B cell (primary cell): ENCODE data around the gene FAM83B. TPM values are rescaled to one million over a fixed set of nuclear protein-coding genes. Genes with fewer than 3 reads are reported as not detected.

Experiments used
- ATAC-seq: fragments of 200-7000 bp; cut with Tn5 transposase; one replicate; pipeline ENCODE4 v1.10.0; 2021; ENCODE audit warnings: low read depth, mild to moderate bottlenecking, moderate number of reproducible peaks, moderate library complexity
- CTCF ChIA-PET: fragments of 350-600 bp; sonication (Branson Sonifier 250); formaldehyde crosslinking; loops from one replicate; lab custom pipeline; 2021; ENCODE audit warnings: antibody characterized with exemption, inconsistent platforms; lab: Charles Lee
- POLR2A ChIA-PET: fragments of 350-600 bp; sonication (Branson Sonifier 250); formaldehyde crosslinking; loops from one replicate; lab custom pipeline; 2021; ENCODE audit warnings: antibody characterized with exemption; lab: Charles Lee
- DNase-seq: peaks from one replicate; pipeline ENCODE4 v3.0.0; 2013
- H2AFZ ChIP-seq: 2 replicates; pipeline ENCODE4 v1.6.1; 2012; ENCODE audit warnings: mild to moderate bottlenecking, low read depth, low read length; ENCODE audit not compliant: insufficient read depth, poor library complexity, severe bottlenecking
- H3K27ac ChIP-seq, 2 donors: 1 replicate in 1 of 2; 2 replicates in 1 of 2; pipeline ENCODE4 v1.5.1; 2012 to 2013; ENCODE audit warnings: low read length in 2 of 2, mild to moderate bottlenecking in 2 of 2, moderate library complexity in 1 of 2
- H3K27me3 ChIP-seq, 4 experiments: fragments of 200-600 bp in 1 of 4; sonication (generic) in 1 of 4; replicated peaks in 1 of 4; 1 replicate in 2 of 4; 2 replicates in 2 of 4; pipeline versions ENCODE4 v1.6.1 to v1.7.0; 2013 to 2016; ENCODE audit warnings: low read length in 3 of 4, mild to moderate bottlenecking in 2 of 4, mixed read lengths in 1 of 4, moderate library complexity in 1 of 4; ENCODE audit not compliant: insufficient read depth in 4 of 4, control insufficient read depth in 3 of 4; ENCODE audit errors: control extremely low read depth in 1 of 4
- H3K36me3 ChIP-seq, 2 experiments: replicated peaks in 1 of 2; 1 replicate in 1 of 2; 2 replicates in 1 of 2; pipeline versions ENCODE4 v1.6.1 to v1.7.1; 2013; ENCODE audit warnings: low read length in 1 of 2; ENCODE audit not compliant: insufficient read depth in 2 of 2, control insufficient read depth in 1 of 2; ENCODE audit errors: control extremely low read depth in 1 of 2, extremely low read depth in 1 of 2
- H3K4me1 ChIP-seq, 2 donors: fragments of 200-600 bp in 1 of 2; sonication (generic) in 1 of 2; 1 replicate in 1 of 2; 2 replicates in 1 of 2; pipeline versions ENCODE4 v1.5.1 to v1.6.1; 2013 to 2017; ENCODE audit warnings: low read length in 2 of 2; ENCODE audit not compliant: control insufficient read depth in 2 of 2, insufficient read depth in 2 of 2
- H3K4me2 ChIP-seq: replicated peaks from 2 replicates; pipeline ENCODE3; 2012; ENCODE audit warnings: mild to moderate bottlenecking, low read depth, low read length; ENCODE audit not compliant: poor library complexity, severe bottlenecking
- H3K4me3 ChIP-seq, 5 experiments: fragments of 200-600 bp in 1 of 5; sonication (generic) in 1 of 5; 1 replicate in 3 of 5; 2 replicates in 2 of 5; pipeline versions ENCODE4 v1.5.1 to v1.7.0; 2011 to 2016; ENCODE audit warnings: low read length in 4 of 5, mild to moderate bottlenecking in 4 of 5, low read depth in 2 of 5, control low read depth in 1 of 5, moderate library complexity in 1 of 5; ENCODE audit not compliant: insufficient read depth in 1 of 5; ENCODE audit errors: control extremely low read depth in 1 of 5, extremely low read depth in 1 of 5
- H3K79me2 ChIP-seq: fragments of 200-600 bp; sonication (generic); one replicate; pipeline ENCODE4 v1.6.0; 2016; ENCODE audit warnings: low read length; ENCODE audit not compliant: control insufficient read depth, insufficient read depth
- H3K9ac ChIP-seq: fragments of 200-600 bp; sonication (generic); 2 replicates; pipeline ENCODE4 v1.6.1; 2017; ENCODE audit warnings: mild to moderate bottlenecking, low read length, moderate library complexity
- H3K9me3 ChIP-seq, 3 donors: one replicate each; pipeline versions ENCODE4 v1.6.1 to v1.7.1; 2013; ENCODE audit warnings: low read length in 2 of 3; ENCODE audit not compliant: control insufficient read depth in 2 of 3, insufficient read depth in 1 of 3; ENCODE audit errors: control extremely low read depth in 1 of 3
- H4K20me1 ChIP-seq: 2 replicates; pipeline ENCODE4 v1.6.0; 2012; ENCODE audit warnings: mild to moderate bottlenecking, low read length; ENCODE audit not compliant: insufficient read depth, control insufficient read depth, poor library complexity, severe bottlenecking
- H3K27ac Mint-ChIP-seq: one replicate; pipeline ENCODE4 v1.8.0; 2021; ENCODE audit warnings: mixed read lengths
- H3K27me3 Mint-ChIP-seq: one replicate; pipeline ENCODE4 v1.8.0; 2021; ENCODE audit warnings: mixed read lengths
- H3K4me1 Mint-ChIP-seq: one replicate; pipeline ENCODE4 v1.8.0; 2021; ENCODE audit warnings: mixed read lengths
- H3K4me3 Mint-ChIP-seq: one replicate; pipeline ENCODE4 v1.8.0; 2021; ENCODE audit warnings: mixed read lengths
- H3K9me3 Mint-ChIP-seq: one replicate; pipeline ENCODE4 v1.8.0; 2022; ENCODE audit warnings: mixed read lengths; ENCODE audit not compliant: insufficient read depth
- EZH2 ChIP-seq: IDR thresholded peaks from 2 replicates; pipeline ENCODE4 v1.6.1; 2012; ENCODE audit warnings: borderline replicate concordance, low read depth, mild to moderate bottlenecking, moderate library complexity, low read length; ENCODE audit not compliant: insufficient read depth, poor library complexity, severe bottlenecking
- WGBS: methylation state at CpG from one replicate; pipeline ENCODE4 v1.1.5; 2013; ENCODE audit warnings: missing lambda C conversion rate; ENCODE audit not compliant: insufficient coverage; 5-methylcytosine and 5-hydroxymethylcytosine counted together
- intact Hi-C: fragments of 100-400 bp; cut with micrococcal nuclease; formaldehyde crosslinking; loops from one replicate; pipeline ENCODE4 v1.10.0; 2022
- polyA plus RNA-seq: library from polyadenylated mRNA; depleted of rRNA; stranded (reverse); fragments of >200 nt; gene quantifications from 2 replicates; pipeline ENCODE4 v1.2.3, GENCODE V29; 2012
- total RNA-seq, 2 donors: library from RNA; stranded (reverse); fragments of 120-200 nt in 1 of 2; gene quantifications; 1 replicate in 1 of 2; 2 replicates in 1 of 2; pipeline versions ENCODE4 v1.2.3 to v1.2.4, GENCODE V29; 2013 to 2022
- TF ChIP-seq, protein P1 (sequence below): fragments of 200-600 bp; IDR thresholded peaks from one replicate; pipeline ENCODE4 v1.8.0; 2022; ENCODE audit warnings: antibody characterized with exemption, mild to moderate bottlenecking

The FAM83B gene
- total and polyA plus RNA-seq, 2 donors (not counting 1 experiment from before 2014, with no cell fraction given) = not detected

DNA sequence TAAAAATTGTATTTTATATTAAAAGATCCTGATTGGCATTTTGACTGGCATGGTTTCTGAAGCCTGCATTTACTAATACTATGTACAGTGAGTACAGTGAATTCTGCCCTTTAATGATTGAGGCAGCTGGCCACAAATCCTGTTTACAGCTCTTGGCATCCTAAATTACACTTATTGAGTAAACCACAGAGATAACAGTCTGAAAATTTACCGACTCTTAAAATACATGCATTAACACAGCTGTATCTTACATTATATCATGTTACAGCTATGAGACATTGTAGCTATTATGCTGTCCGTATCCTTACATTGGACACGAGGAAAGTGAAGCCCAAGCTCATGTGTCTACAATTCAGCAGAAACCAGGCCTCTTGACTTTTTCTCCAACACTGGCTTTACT is 90.8 kb downstream of the FAM83B start:
- ATAC-seq (no peak), DNase-seq (no peak)
- no CpG with 5 or more reads among the region's 3 CpGs for WGBS
- Histone ChIP-seq H3K4me2 (no peak overlapping the region), H3K4me1 (no peaks in the 10 kb centered on the region), H2AFZ (no peak overlapping the region), H3K9me3 (peaks cover 0 to 6% (median 1%) of the 10 kb centered on the region in 3 donors), H3K9ac (no peak overlapping the region), H3K36me3 (no peaks in the 10 kb centered on the region), H3K27ac (no peak overlapping the region), H3K27me3 (no peaks in the 10 kb centered on the region), H3K4me3 (no peak overlapping the region), H3K79me2 (no peaks in the 10 kb centered on the region), H4K20me1 (no peaks in the 10 kb centered on the region)
- H3K27ac Mint-ChIP-seq = no peak overlapping the region
- no peak for TF ChIP-seq EZH2
- TF ChIP-seq, protein P1, sequence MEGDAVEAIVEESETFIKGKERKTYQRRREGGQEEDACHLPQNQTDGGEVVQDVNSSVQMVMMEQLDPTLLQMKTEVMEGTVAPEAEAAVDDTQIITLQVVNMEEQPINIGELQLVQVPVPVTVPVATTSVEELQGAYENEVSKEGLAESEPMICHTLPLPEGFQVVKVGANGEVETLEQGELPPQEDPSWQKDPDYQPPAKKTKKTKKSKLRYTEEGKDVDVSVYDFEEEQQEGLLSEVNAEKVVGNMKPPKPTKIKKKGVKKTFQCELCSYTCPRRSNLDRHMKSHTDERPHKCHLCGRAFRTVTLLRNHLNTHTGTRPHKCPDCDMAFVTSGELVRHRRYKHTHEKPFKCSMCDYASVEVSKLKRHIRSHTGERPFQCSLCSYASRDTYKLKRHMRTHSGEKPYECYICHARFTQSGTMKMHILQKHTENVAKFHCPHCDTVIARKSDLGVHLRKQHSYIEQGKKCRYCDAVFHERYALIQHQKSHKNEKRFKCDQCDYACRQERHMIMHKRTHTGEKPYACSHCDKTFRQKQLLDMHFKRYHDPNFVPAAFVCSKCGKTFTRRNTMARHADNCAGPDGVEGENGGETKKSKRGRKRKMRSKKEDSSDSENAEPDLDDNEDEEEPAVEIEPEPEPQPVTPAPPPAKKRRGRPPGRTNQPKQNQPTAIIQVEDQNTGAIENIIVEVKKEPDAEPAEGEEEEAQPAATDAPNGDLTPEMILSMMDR = no peak
- intact Hi-C loops = no loop called here
- CTCF ChIA-PET = no interaction called here
- H3K9me3 Mint-ChIP-seq = peaks cover 7% of the 10 kb centered on the region
- no peaks in the 10 kb centered on the region for H3K27me3 Mint-ChIP-seq
- H3K4me3 Mint-ChIP-seq = no peak overlapping the region
- H3K4me1 Mint-ChIP-seq = no peaks in the 10 kb centered on the region
- POLR2A ChIA-PET = no interaction called here

GRCh38 chr6:54957698-54958097 is 111.1 kb downstream of the FAM83B start:
- H3K4me1 Mint-ChIP-seq = no peaks in the 10 kb centered on the region
- TF ChIP-seq EZH2 = no peak
- TF ChIP-seq, protein P1 = no peak
- intact Hi-C loops = no loop called here

More at GRCh38 chr6:54957698-54958097, 111.1 kb downstream of the FAM83B start:
- Mint-ChIP-seq H3K9me3 (peaks cover 2% of the 10 kb centered on the region), H3K4me3 (no peak overlapping the region), H3K27ac (no peak overlapping the region), H3K27me3 (no peaks in the 10 kb centered on the region)
- Histone ChIP-seq H3K4me1 (no peaks in the 10 kb centered on the region), H3K27me3 (no peaks in the 10 kb centered on the region), H3K79me2 (no peaks in the 10 kb centered on the region), H4K20me1 (no peaks in the 10 kb centered on the region), H3K9ac (no peak overlapping the region), H3K9me3 (peaks cover 0 to 3% (median 0%) of the 10 kb centered on the region in 3 donors), H3K27ac (no peak overlapping the region), H3K36me3 (no peaks in the 10 kb centered on the region), H3K4me3 (no peak overlapping the region), H2AFZ (no peak overlapping the region), H3K4me2 (no peak overlapping the region)
- POLR2A ChIA-PET = no interaction called here
- ATAC-seq (no peak), DNase-seq (no peak)
- CTCF ChIA-PET = no interaction called here
